Choroid plexus epithelial cell (primary cell): ENCODE data around the gene SPATA20.
A peak's percentile ranks its signal among the peaks of the same experiment; 100 is the strongest.

ENCODE experiments used
- DNase-seq: peaks from one replicate; pipeline ENCODE4 v3.0.0-alpha.2; 2010; ENCODE audit warnings: low read depth
- H3K4me3 ChIP-seq: 2 replicates; pipeline ENCODE4 v1.5.1; 2011; ENCODE audit warnings: low read depth, mild to moderate bottlenecking, control low read depth, low read length, moderate library complexity
- TF ChIP-seq, protein P1 (sequence below): conservative IDR thresholded peaks from 2 replicates; pipeline ENCODE4 v1.5.1; 2011; ENCODE audit warnings: low read depth, mild to moderate bottlenecking, control low read depth, inconsistent platforms, low read length, moderate library complexity

Gene SPATA20

DNA sequence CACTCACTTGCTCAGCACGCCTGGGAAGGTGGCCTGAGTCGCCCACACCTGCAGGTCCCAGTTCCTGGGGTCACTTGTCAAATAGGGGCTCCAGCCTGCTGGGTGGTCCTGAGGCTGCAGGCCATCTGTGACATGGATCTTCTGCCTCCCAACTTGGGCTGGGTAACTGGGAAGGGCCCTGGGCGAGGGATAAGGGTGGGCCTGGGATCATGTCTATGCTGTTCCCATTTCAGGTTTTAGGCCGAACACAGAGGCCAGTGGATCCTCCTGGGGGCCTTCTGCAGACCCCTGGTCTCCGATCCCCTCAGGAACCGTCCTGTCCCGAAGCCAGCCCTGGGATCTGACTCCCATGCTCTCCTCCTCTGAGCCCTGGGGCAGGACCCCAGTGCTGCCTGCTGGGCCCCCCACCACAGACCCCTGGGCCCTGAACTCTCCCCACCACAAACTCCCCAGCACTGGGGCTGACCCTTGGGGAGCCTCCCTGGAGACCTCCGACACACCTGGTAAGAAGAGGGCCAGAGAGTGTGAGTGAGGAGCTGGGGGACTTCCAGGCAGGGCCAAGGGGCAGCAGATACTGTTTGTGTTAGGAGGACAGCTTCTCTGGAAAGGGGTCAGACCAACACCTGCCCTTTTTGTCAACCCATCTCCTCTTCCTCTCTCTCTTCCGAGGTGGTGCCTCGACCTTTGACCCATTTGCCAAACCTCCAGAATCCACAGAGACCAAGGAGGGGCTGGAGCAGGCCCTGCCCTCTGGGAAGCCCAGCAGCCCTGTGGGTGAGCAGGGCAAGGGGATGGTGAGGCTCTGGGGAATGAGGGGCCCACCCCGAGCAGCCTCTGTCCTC is 6.2 kb upstream of the SPATA20 start:
- DNase-seq = no peak
- no peak overlapping the region for H3K4me3 ChIP-seq
- TF ChIP-seq, protein P1, sequence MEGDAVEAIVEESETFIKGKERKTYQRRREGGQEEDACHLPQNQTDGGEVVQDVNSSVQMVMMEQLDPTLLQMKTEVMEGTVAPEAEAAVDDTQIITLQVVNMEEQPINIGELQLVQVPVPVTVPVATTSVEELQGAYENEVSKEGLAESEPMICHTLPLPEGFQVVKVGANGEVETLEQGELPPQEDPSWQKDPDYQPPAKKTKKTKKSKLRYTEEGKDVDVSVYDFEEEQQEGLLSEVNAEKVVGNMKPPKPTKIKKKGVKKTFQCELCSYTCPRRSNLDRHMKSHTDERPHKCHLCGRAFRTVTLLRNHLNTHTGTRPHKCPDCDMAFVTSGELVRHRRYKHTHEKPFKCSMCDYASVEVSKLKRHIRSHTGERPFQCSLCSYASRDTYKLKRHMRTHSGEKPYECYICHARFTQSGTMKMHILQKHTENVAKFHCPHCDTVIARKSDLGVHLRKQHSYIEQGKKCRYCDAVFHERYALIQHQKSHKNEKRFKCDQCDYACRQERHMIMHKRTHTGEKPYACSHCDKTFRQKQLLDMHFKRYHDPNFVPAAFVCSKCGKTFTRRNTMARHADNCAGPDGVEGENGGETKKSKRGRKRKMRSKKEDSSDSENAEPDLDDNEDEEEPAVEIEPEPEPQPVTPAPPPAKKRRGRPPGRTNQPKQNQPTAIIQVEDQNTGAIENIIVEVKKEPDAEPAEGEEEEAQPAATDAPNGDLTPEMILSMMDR = no peak

DNA sequence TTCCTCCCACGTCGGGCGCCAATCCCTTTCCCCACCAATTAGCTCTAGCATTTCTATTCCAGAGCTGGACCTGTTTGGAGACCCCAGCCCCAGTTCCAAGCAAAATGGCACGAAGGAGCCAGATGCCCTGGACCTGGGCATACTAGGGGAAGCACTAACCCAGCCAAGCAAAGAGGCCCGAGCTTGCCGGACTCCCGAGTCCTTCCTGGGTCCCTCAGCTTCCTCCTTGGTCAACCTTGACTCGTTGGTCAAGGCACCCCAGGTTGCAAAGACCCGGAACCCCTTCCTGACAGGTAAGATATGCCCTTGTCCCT is 5.6 kb upstream of the SPATA20 start:
- H3K4me3 ChIP-seq = peak overlapping the region; percentile 63
- no peak for DNase-seq
- TF ChIP-seq, protein P1 = no peak

DNA sequence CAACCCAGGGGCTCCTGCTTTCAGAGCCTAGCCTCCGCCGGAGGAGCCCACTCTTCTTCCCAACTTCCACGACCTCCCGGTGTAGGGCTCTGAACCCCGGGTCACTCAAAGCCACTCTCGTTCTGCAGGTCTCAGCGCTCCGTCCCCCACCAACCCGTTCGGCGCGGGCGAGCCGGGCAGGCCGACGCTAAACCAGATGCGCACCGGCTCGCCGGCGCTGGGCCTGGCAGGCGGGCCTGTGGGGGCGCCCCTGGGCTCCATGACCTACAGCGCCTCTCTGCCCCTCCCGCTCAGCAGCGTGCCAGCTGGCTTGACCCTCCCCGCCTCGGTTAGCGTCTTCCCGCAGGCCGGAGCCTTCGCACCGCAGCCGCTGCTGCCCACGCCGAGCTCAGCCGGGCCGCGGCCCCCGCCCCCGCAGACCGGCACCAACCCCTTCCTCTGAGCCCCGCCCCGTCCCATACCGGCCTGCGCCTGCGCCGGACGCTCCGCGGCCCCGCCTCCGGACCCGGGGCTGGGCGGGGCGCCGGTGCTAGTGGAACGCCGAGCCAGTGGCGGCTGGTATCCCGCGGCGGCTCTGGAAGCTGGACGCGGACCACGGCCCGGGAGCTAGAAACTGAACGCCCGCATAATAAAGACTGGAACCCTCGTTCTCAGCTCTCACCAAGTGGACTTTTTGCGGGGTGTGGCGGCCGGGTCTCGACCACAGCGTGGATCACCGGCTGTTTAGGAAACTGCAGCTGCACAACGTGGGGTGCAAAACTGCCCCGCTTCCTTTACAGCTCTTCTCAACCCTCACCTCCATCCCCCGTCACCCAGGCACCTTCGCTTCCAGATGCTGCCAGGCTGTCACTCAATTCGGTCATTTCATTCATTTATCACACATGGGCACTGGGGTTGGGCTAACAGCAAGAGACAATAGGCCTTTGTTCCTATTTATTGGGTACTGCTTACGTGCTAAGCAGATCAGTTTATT is 5.0 kb upstream of the SPATA20 start:
- peak; percentile 71 for DNase-seq
- TF ChIP-seq, protein P1 = no peak
- peak overlapping the region; percentile 63 for H3K4me3 ChIP-seq

DNA sequence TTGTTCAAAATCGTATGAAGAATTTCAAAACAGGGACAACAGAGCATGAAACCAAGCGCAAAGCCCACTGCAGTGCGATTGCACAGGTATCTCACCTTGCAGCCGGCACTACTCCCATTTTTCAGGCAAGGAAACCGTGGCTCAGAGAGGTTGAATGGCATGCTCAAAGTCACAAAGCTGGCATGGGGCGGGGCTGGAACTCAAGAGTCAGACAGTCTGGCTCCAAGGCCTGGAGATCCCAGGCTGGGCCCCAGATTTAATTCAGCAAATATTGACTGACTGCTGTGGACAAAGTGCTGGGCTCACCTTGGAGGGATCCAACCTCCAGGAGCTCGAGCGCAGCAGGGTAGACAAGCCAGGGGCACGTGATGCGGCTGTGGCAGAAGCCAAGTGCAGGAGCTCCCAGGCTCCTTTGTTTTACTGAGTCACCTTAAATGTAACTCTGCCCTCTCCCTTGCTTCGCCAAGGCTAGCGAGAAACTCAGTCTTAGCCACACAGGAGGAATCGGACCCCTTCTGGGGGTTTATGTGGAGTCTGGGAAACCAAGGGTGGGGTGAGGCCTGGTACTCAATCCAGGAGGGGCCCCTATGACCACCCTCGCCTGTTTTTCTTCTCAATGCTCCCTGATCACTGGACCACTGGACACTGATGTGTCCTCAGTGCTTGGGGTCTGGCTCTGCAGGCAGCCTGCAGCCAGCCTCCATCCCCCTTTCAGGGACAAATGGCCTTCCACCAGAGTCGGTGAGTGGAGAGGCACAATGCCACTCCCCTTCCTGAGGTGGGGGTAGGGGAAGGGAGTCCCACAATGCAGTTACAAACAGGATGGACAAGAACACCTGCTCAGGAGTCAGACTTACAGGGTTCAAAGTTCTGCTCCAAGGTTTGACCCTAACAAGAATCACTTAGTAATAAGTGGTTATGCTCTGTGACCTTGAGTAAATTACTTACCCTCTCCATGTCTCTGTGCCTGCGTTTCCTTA is 3.9 kb upstream of the SPATA20 start:
- TF ChIP-seq, protein P1 = no peak
- no peak for DNase-seq
- no peak overlapping the region for H3K4me3 ChIP-seq

DNA sequence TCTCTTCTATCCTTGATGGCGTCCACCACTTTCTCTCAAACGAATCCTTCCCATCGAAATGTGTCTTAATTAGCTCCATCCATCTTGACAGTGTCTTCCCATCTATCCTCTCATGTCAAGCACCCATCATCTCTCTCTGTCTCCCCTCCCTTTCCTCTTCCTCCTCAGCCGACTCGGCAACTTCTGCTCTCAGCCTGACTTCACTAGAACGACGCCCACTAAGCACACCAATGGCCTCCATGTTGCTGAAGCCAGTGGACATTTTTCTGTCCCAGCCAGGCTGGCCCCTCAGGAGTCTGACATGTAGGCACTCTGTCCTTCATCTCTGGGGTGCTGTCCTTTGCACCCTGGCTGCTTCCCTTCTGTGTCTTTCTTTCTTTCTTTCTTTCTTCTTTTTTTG is 2.5 kb upstream of the SPATA20 start:
- DNase-seq = no peak
- TF ChIP-seq, protein P1 = no peak
- no peak overlapping the region for H3K4me3 ChIP-seq

DNA sequence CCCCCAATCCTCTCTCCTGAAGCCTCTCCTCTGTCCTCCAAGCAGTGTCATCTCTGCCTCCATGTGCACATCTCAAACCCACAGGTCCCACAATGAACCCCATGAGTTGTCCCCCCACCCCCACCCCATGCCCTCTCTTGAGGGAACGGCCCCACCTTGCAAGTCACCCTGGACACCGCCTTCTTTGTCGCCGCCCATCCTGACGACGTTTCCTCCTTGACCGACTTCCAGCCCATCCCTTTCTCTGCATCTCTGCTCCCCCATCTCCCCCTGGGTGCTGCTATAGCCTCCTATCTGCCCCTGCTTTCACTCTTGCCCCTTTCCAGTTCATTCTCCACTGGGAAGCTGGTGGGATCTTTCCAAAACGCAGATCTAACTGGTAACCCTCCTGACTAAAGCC is 1.7 kb upstream of the SPATA20 start:
- H3K4me3 ChIP-seq = no peak overlapping the region
- DNase-seq = no peak
- TF ChIP-seq, protein P1 = no peak
